ENCODE results near the gene MARCHF2.

DNA sequence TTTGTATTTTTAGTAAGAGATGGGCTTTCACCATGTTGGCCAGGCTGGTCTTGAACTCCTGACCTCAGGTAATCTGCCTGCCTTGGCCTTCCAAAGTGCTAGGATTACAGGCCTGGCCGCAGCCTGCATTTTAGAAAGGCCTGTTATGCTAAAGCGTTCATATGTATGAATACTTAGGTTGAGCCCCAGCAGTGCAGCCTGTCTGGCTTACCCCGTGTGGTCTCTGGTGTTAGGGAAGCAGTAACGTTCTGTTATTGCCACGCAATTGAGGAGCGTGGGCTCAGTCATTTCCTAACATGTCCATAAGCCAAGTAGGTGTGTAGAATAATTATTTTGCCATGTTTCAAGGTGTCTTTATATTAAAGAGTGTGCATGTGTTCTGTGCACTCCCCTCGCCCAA lies 46.0 kb downstream of the MARCHF2 start:
- no peak for TF ChIP-seq EZH2phosphoT487 (IDR thresholded peaks at IDR 0.05; ENCODE audit: borderline replicate concordance, low read length)
- TF ChIP-seq, protein P1, sequence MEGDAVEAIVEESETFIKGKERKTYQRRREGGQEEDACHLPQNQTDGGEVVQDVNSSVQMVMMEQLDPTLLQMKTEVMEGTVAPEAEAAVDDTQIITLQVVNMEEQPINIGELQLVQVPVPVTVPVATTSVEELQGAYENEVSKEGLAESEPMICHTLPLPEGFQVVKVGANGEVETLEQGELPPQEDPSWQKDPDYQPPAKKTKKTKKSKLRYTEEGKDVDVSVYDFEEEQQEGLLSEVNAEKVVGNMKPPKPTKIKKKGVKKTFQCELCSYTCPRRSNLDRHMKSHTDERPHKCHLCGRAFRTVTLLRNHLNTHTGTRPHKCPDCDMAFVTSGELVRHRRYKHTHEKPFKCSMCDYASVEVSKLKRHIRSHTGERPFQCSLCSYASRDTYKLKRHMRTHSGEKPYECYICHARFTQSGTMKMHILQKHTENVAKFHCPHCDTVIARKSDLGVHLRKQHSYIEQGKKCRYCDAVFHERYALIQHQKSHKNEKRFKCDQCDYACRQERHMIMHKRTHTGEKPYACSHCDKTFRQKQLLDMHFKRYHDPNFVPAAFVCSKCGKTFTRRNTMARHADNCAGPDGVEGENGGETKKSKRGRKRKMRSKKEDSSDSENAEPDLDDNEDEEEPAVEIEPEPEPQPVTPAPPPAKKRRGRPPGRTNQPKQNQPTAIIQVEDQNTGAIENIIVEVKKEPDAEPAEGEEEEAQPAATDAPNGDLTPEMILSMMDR (conservative IDR thresholded peaks at IDR 0.05; ENCODE audit: low read depth, low read length): no peak

Measured in PC-3 (cell line).